ENCODE measurements around the gene PCA3. TPM values are rescaled to one million over a fixed set of nuclear protein-coding genes. Genes with fewer than 3 reads are reported as not detected.

The PCA3 gene
- total and polyA plus RNA-seq, 7 donors: under 0.01 to 0.79 (median 0.44) TPM; not detected in 3

DNA sequence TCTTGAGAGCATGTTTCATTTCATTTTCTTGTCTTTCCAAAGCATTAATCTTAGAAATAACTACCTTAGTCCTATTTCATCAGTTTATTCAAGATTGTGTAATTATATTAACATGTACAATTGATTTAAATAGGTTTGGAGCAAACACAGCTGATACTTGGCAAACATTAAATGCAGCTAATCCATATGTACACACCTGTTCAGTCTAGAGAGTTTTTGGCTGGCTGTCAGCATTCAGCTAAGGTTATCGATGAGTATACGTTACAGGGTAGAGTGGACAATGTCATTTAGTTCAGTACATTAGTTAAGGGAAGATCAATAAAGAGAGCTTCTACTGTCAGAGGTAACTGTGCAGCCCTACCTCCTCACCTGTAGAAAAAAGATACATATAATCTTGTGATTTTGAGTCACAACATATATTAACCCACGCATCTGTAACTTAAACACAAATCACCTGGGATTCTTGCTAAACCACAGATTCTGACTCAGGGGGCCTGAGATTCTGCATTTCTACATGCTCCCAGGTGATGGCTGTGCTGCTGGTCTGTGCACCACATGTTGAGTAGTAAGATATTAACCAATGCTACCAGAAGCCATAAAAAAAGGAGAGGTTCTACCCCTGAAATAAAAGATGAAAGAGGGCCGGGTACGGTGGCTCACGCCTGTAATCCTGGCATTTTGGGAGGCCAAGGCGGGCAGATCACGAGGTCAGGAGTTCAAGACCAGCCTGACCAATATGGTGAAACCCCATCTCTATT lies 34.1 kb upstream of the PCA3 start:
- no peaks in the 10 kb centered on the region for H3K27me3 ChIP-seq
- intact Hi-C loops (cut with DNase I): no loop called here
- TF ChIP-seq POLR2A (IDR thresholded peaks at IDR 0.05) (no peak), POLR2AphosphoS5 (IDR thresholded peaks at IDR 0.05) (no peak), EP300 (IDR thresholded peaks at IDR 0.05) (no peak)
- TF ChIP-seq, protein P1, sequence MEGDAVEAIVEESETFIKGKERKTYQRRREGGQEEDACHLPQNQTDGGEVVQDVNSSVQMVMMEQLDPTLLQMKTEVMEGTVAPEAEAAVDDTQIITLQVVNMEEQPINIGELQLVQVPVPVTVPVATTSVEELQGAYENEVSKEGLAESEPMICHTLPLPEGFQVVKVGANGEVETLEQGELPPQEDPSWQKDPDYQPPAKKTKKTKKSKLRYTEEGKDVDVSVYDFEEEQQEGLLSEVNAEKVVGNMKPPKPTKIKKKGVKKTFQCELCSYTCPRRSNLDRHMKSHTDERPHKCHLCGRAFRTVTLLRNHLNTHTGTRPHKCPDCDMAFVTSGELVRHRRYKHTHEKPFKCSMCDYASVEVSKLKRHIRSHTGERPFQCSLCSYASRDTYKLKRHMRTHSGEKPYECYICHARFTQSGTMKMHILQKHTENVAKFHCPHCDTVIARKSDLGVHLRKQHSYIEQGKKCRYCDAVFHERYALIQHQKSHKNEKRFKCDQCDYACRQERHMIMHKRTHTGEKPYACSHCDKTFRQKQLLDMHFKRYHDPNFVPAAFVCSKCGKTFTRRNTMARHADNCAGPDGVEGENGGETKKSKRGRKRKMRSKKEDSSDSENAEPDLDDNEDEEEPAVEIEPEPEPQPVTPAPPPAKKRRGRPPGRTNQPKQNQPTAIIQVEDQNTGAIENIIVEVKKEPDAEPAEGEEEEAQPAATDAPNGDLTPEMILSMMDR (IDR thresholded peaks at IDR 0.05): no peak
- H3K4me1 ChIP-seq: peaks cover 0 to 37% (median 27%) of the 10 kb centered on the region in 4 donors
- H3K27ac ChIP-seq: no peak overlapping the region
- no peaks in the 10 kb centered on the region for H3K9me3 ChIP-seq
- DNase-seq: no peak
- H3K36me3 ChIP-seq: peaks cover 0 to 10% (median 3%) of the 10 kb centered on the region in 4 donors
- WGBS, 2 donors: 21 to 64% methylated on average over 8 of the region's 8 CpGs
- H3K4me3 ChIP-seq: no peak overlapping the region

DNA sequence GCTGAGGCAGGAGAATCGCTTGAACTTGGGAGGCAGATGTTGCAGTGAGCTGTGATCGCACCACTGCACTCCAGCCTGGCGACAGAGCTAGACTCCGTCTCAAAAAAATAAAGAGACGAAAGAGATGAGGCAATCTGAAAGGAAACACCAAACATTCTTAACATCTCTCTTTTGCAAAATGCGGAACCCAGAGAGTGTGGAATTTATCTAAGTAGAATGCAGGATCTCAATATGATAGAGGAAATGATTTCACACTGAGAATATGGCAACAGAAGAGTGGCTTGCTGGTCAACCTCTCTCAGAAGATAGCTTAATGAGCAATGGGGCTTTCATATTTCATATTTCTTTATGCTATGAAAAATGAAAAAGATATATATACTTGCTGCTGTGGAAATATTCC lies 33.4 kb upstream of the PCA3 start:
- intact Hi-C loops (cut with DNase I): no loop called here
- no peaks in the 10 kb centered on the region for H3K27me3 ChIP-seq
- H3K36me3 ChIP-seq: peaks cover 0 to 10% (median 2%) of the 10 kb centered on the region in 4 donors
- no peaks in the 10 kb centered on the region for H3K9me3 ChIP-seq
- no peak overlapping the region for H3K27ac ChIP-seq
- 96 to 98% methylated on average over 6 of the region's 6 CpGs for WGBS, 2 donors
- peaks cover 0 to 37% (median 26%) of the 10 kb centered on the region in 4 donors for H3K4me1 ChIP-seq
- TF ChIP-seq, protein P1 (IDR thresholded peaks at IDR 0.05): no peak
- TF ChIP-seq POLR2A (IDR thresholded peaks at IDR 0.05) (no peak), POLR2AphosphoS5 (IDR thresholded peaks at IDR 0.05) (no peak), EP300 (IDR thresholded peaks at IDR 0.05) (no peak)
- H3K4me3 ChIP-seq: no peak overlapping the region
- DNase-seq: no peak

DNA sequence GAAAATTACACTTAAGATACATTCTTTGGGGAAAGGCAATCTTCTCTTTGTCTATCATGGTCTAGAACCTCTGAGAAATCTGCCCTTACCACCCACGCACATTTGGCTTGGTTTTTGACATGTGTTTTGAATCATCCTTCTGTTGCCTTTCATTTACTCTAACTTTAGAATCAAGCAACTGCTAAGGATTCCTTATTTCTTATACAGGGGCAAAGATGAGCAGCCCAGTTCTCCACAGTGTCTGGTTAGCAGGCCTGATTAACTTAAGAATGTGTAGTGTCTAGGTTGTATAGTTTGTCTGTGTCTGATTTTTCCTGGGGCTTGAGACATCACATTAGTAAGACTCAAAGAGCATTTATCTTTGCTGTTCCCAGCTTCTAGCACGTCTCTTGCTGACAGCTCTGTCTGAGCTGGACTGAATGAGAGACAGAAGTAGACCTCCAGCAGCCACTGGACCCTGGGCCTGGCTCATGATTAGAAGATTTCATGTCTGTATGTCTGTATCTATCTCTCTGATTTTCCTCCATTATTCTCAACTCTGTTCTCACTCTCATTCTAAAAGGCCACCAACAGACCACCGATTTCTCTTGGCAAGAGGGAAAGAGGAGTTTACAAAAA lies 31.8 kb upstream of the PCA3 start:
- Histone ChIP-seq H3K27ac (peak overlapping the region in 1 of 4 donors; percentile 9), H3K4me1 (peaks cover 0 to 23% (median 14%) of the 10 kb centered on the region in 4 donors), H3K9me3 (no peaks in the 10 kb centered on the region), H3K36me3 (peaks cover 0 to 10% (median 0%) of the 10 kb centered on the region in 4 donors), H3K4me3 (no peak overlapping the region), H3K27me3 (no peaks in the 10 kb centered on the region)
- DNase-seq: no peak
- intact Hi-C loops (cut with DNase I): no loop called here
- 68 to 88% methylated on average over 3 of the region's 3 CpGs for WGBS, 2 donors
- TF ChIP-seq POLR2AphosphoS5 (IDR thresholded peaks at IDR 0.05) (no peak), POLR2A (IDR thresholded peaks at IDR 0.05) (no peak), EP300 (IDR thresholded peaks at IDR 0.05) (no peak)
- TF ChIP-seq, protein P1 (IDR thresholded peaks at IDR 0.05): no peak

DNA sequence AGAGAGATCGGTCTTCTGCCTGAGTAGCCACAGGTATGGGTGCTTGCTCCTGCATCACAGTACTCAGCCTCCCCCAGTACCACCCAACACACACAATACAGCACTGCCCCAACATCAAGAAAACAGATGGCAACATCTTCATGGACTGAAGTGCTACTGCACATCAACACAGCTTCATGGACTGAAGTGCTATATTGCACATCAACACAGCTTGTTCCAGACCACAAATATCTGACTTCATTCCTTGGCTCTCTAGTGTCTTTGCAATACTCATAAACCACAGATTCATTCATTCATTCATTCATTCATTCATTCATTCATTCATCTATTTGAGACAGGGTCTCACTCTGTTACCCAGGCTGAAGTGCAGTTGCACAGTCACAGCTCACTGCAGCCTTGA lies 31.1 kb upstream of the PCA3 start:
- TF ChIP-seq POLR2AphosphoS5 (IDR thresholded peaks at IDR 0.05) (no peak), EP300 (IDR thresholded peaks at IDR 0.05) (no peak), POLR2A (IDR thresholded peaks at IDR 0.05) (no peak)
- TF ChIP-seq, protein P1 (IDR thresholded peaks at IDR 0.05): no peak
- Histone ChIP-seq H3K4me1 (peaks cover 0 to 18% (median 12%) of the 10 kb centered on the region in 4 donors), H3K27me3 (no peaks in the 10 kb centered on the region), H3K36me3 (peaks cover 0 to 10% (median under 1%) of the 10 kb centered on the region in 4 donors), H3K27ac (no peak overlapping the region), H3K4me3 (no peak overlapping the region), H3K9me3 (no peaks in the 10 kb centered on the region)
- WGBS, 2 donors: 97 to 98% methylated on average over 1 of the region's 1 CpG
- intact Hi-C loops (cut with DNase I): no loop called here
- DNase-seq: no peak

Data from sigmoid colon (tissue), 7 donors.